B cell (primary cell): ENCODE measurements around the gene OGDHL.

Experiments
- CTCF ChIP-seq: fragments of 200-600 bp; IDR thresholded peaks from one replicate; pipeline ENCODE4 v1.8.0; 2022; ENCODE audit warnings: antibody characterized with exemption, mild to moderate bottlenecking
- EZH2 ChIP-seq: IDR thresholded peaks from 2 replicates; pipeline ENCODE4 v1.6.1; 2012; ENCODE audit warnings: borderline replicate concordance, low read depth, mild to moderate bottlenecking, moderate library complexity, low read length; ENCODE audit not compliant: insufficient read depth, poor library complexity, severe bottlenecking

DNA sequence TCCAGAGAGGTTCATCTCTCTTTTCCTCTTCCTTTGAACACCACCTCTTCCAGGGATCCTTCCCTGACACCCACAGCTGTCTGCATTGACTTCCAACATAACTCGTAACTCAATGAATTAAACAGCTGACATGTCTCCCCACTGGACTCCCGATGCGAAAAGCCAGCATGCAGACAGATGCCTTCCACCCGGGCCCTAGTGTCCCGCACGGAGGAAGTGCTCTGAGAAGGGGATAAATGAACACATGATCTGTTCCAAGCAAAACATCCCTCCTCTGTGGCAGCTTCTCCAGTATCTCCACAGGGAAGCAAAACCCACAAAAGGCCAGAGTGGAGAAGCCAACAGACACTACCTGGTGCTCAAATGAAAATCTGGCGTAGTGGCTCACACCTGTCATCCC lies 28.3 kb downstream of the OGDHL start:
- TF ChIP-seq CTCF (no peak), EZH2 (no peak)
